ENCODE data around the gene NF1.

The NF1 gene

DNA sequence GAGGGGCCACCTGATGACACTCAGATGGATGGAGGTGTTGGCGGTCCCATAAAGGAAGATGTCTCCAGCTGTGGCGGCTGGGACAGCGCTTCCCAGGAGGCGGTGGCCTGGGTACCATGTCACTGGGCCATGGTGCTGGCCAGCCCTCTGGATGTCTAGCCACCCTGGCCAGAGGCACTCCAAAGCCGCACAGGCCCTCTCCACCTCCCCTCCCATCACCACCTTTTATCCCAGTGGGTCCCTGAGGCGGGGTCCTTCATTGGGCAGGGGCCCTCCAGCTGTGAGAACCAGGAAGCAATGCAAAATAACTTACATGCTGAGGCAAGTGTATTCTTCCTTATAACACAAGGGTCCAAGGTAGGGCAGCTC is 319.8 kb downstream of the NF1 start:
- no peak for DNase-seq (ENCODE audit: low read depth)
- H3K4me3 ChIP-seq (ENCODE audit: low read depth, low read length) = no peak overlapping the region
- TF ChIP-seq, protein P1, sequence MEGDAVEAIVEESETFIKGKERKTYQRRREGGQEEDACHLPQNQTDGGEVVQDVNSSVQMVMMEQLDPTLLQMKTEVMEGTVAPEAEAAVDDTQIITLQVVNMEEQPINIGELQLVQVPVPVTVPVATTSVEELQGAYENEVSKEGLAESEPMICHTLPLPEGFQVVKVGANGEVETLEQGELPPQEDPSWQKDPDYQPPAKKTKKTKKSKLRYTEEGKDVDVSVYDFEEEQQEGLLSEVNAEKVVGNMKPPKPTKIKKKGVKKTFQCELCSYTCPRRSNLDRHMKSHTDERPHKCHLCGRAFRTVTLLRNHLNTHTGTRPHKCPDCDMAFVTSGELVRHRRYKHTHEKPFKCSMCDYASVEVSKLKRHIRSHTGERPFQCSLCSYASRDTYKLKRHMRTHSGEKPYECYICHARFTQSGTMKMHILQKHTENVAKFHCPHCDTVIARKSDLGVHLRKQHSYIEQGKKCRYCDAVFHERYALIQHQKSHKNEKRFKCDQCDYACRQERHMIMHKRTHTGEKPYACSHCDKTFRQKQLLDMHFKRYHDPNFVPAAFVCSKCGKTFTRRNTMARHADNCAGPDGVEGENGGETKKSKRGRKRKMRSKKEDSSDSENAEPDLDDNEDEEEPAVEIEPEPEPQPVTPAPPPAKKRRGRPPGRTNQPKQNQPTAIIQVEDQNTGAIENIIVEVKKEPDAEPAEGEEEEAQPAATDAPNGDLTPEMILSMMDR (IDR thresholded peaks at IDR 0.05; ENCODE audit: control insufficient read depth, extremely low read depth, insufficient read depth) = no peak

DNA sequence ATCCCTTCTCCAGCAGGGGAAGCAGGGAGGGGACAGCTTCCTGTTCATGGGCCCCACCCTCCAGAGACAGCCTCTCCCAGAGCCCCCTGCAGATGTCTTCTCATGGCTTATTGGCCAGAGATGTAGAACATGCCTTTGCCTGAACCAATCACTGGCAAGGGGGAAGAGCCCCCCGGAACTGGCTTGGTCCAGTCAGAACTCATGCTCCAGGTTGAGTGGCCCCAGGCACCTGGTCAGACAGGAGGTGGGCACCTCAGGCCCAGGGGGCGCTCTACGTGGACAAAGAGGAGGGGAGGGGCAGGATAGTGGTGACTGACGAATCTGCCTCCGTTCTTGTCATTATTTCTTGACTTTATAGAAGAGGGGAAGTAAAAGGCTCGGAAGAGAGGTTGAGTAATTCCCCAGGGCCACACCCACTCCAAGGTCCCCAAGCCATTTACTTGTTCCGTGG is 320.3 kb downstream of the NF1 start:
- no peak overlapping the region for H3K4me3 ChIP-seq (ENCODE audit: low read depth, low read length)
- TF ChIP-seq, protein P1 (IDR thresholded peaks at IDR 0.05; ENCODE audit: control insufficient read depth, extremely low read depth, insufficient read depth) = no peak
- DNase-seq (ENCODE audit: low read depth) = no peak

DNA sequence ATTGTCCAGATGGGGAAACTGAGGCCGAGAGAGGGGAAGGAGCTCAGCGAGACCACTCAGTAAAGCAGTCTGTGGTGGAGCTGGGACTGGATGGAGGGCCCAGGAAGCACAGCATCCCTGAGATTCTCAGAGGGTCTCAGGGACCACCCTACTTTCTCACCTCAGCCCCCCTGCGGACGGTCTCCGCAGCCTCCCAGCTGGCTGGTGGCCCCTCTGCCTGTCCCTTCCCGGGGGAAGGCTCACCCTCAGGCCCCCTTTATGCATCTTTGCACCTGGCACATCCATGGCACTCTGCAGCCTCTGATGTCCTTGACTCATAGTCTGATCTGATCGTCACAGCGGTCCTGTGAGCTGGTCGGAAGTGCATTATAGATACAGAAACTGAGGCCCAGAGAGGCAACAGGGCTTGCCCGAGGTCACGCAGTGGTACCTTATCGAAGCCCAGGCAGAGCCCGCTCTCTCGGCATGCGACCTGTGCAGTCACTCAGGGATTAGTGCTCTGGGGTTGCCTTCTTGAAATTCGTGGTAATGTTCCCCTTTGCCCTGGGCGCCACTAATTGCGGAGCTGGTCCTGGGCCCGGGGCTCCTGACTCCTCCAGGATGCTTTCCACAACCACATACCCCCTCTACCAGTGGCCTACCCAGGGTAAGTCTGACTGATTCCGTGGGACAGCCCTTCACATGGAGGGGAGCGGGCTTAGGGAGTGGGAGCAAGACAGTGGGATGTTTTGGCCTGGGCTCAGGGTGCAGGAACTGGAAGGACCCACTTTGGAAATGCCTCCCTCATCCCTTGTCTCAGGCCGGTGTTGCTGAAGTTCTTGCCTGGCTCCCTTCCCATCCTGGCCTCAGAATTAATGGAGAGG is 321.1 kb downstream of the NF1 start:
- no peak for DNase-seq (ENCODE audit: low read depth)
- H3K4me3 ChIP-seq (ENCODE audit: low read depth, low read length) = no peak overlapping the region
- TF ChIP-seq, protein P1 (IDR thresholded peaks at IDR 0.05; ENCODE audit: control insufficient read depth, extremely low read depth, insufficient read depth) = no peak

DNA sequence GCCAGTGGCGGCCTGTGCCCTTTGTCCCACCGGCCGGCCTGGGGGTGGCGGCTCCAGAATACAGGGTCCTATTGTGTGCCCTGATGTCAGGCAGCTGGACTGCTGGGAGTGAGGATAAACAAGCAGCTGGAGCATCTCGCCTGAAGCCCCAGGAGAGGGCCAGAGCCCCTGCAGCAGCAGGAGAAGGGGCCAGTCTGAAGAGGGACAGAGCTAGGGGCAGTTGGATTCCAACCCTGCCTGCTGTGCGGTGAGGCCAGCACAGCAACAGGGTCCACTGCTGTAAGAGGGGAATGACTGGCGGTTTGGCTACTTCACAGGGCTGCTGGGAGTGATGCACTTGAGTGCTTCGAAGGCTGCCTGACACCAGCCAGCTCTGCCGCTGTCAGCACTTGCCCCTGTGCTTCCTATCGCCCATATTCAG is 321.7 kb downstream of the NF1 start:
- no peak for DNase-seq (ENCODE audit: low read depth)
- TF ChIP-seq, protein P1 (IDR thresholded peaks at IDR 0.05; ENCODE audit: control insufficient read depth, extremely low read depth, insufficient read depth) = no peak
- no peak overlapping the region for H3K4me3 ChIP-seq (ENCODE audit: low read depth, low read length)

GRCh38 chr17:31417051-31417792 is 322.4 kb downstream of the NF1 start:
- no peak for DNase-seq (ENCODE audit: low read depth)
- no peak overlapping the region for H3K4me3 ChIP-seq (ENCODE audit: low read depth, low read length)
- TF ChIP-seq, protein P1 (IDR thresholded peaks at IDR 0.05; ENCODE audit: control insufficient read depth, extremely low read depth, insufficient read depth) = no peak

DNA sequence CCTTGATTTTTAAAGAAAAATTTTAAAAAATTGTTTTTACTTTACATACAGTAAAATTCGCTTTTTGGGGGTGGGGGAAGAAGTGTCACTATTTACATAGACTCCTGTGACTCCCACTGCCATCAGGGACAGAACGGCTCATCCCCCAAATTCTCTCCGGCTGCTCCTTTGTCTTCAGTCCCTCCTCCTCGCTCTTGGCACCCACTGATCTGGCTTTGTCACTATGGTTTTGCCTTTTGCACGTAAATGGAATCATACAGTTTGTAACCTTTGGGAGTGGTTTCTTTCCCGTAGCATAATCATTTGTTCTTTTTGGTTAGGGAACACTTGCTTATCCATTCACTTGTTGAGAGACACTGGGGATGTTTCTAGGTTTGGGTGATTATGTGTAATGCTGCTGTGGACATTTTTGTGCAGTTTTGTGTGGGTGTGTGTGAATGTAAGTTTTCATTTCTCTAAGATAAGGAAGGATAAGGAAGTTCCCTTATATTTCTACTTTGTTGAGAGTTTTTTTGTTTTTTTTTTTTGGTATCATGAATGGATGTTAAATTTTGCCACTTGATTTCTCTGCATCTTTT is 324.1 kb downstream of the NF1 start:
- H3K4me3 ChIP-seq (ENCODE audit: low read depth, low read length) = no peak overlapping the region
- TF ChIP-seq, protein P1 (IDR thresholded peaks at IDR 0.05; ENCODE audit: control insufficient read depth, extremely low read depth, insufficient read depth) = no peak
- no peak for DNase-seq (ENCODE audit: low read depth)

Measured in LNCaP clone FGC (cell line).